ENCODE data around the gene FAM151B.

DNA sequence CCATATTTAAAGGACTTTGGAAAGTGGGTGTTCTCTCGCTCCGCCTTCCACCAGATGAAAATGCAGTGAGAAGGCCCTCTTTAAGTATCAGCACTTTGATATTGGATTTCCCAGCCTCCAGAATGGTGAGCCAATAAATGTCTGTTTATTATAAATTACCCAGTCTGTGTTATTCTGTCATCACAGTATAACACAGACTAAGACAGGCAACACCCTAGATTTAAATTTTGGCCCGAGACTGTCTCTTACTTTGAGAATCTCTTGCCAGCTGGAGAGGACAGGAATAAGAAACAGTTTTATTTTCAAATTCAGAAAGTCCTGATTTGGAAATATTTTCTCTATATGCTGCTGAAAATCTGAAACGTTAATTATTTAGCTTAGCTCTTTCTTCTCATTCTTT lies 21.5 kb downstream of the FAM151B start:
- TF ChIP-seq POLR2A (IDR thresholded peaks at IDR 0.05): no peak
- no peak for TF ChIP-seq CTCF (IDR thresholded peaks at IDR 0.05 in 8 of 11, conservative IDR thresholded peaks at IDR 0.05 in 3 of 11)
- TF ChIP-seq POLR2AphosphoS5 (IDR thresholded peaks at IDR 0.05): no peak
